ENCODE measurements around the gene MYO15B. TPM values are rescaled to one million over a fixed set of nuclear protein-coding genes. Genes with fewer than 3 reads are reported as not detected.

MYO15B gene
- total and polyA plus RNA-seq, 2 donors (not counting 1 experiment from before 2014, with no cell fraction given): 452 to 1,019 TPM

GRCh38 chr17:75572713-75573539 lies 14.7 kb upstream of the MYO15B start:
- Histone ChIP-seq H3K79me2 (ENCODE audit: control insufficient read depth, insufficient read depth, low read length) (no peaks in the 10 kb centered on the region), H3K27ac (ENCODE audit: low read length in 2 of 2) (no peak overlapping the region), H3K4me1 (ENCODE audit: control insufficient read depth in 2 of 2, insufficient read depth in 2 of 2, low read length in 2 of 2) (peaks cover 15 to 18% of the 10 kb centered on the region in 2 donors), H3K4me2 (replicated peaks; ENCODE audit: low read depth, low read length, poor library complexity, severe bottlenecking) (no peak overlapping the region), H3K4me3 (ENCODE audit: control extremely low read depth in 1 of 5, extremely low read depth in 1 of 5, insufficient read depth in 1 of 5, low read depth in 2 of 5, low read length in 4 of 5) (no peak overlapping the region), H3K36me3 (replicated peaks in 1 of 2; ENCODE audit: control extremely low read depth in 1 of 2, control insufficient read depth in 1 of 2, extremely low read depth in 1 of 2, insufficient read depth in 2 of 2, low read length in 1 of 2) (peaks cover 0 to 3% of the 10 kb centered on the region in 2 experiments), H3K9ac (ENCODE audit: low read length) (no peak overlapping the region), H3K27me3 (replicated peaks in 1 of 4; ENCODE audit: control extremely low read depth in 1 of 4, control insufficient read depth in 3 of 4, insufficient read depth in 4 of 4, low read length in 3 of 4) (no peaks in the 10 kb centered on the region), H4K20me1 (ENCODE audit: control insufficient read depth, insufficient read depth, low read length, poor library complexity, severe bottlenecking) (no peaks in the 10 kb centered on the region), H3K9me3 (ENCODE audit: control extremely low read depth in 1 of 3, control insufficient read depth in 2 of 3, insufficient read depth in 1 of 3, low read length in 2 of 3) (no peaks in the 10 kb centered on the region), H2AFZ (ENCODE audit: insufficient read depth, low read depth, low read length, poor library complexity, severe bottlenecking) (no peak overlapping the region)
- no peak overlapping the region for H3K4me3 Mint-ChIP-seq
- TF ChIP-seq CTCF (IDR thresholded peaks at IDR 0.05): no peak
- no peaks in the 10 kb centered on the region for H3K27me3 Mint-ChIP-seq
- ChIA-PET POLR2A (interaction anchor here (0.7 kb wide), 2 partner anchors 283 to 918 kb away, joined by 3 read pairs; no protein-coding TSS in a partner anchor), CTCF (no interaction called here)
- peaks cover 16% of the 10 kb centered on the region for H3K4me1 Mint-ChIP-seq
- intact Hi-C loops (cut with micrococcal nuclease): no loop called here
- DNase-seq: no peak
- no peak overlapping the region for H3K27ac Mint-ChIP-seq
- 99% methylated on average over 37 of the region's 39 CpGs for whole genome bisulfite sequencing (ENCODE audit: insufficient coverage)
- no peak for ATAC-seq (ENCODE audit: low read depth)
- no peaks in the 10 kb centered on the region for H3K9me3 Mint-ChIP-seq (ENCODE audit: insufficient read depth)

GRCh38 chr17:75573540-75573957 lies 14.1 kb upstream of the MYO15B start:
- Histone ChIP-seq H3K27me3 (replicated peaks in 1 of 4; ENCODE audit: control extremely low read depth in 1 of 4, control insufficient read depth in 3 of 4, insufficient read depth in 4 of 4, low read length in 3 of 4) (no peaks in the 10 kb centered on the region), H3K4me1 (ENCODE audit: control insufficient read depth in 2 of 2, insufficient read depth in 2 of 2, low read length in 2 of 2) (peaks cover 15 to 18% of the 10 kb centered on the region in 2 donors), H2AFZ (ENCODE audit: insufficient read depth, low read depth, low read length, poor library complexity, severe bottlenecking) (no peak overlapping the region), H3K79me2 (ENCODE audit: control insufficient read depth, insufficient read depth, low read length) (no peaks in the 10 kb centered on the region), H3K4me3 (ENCODE audit: control extremely low read depth in 1 of 5, extremely low read depth in 1 of 5, insufficient read depth in 1 of 5, low read depth in 2 of 5, low read length in 4 of 5) (no peak overlapping the region), H4K20me1 (ENCODE audit: control insufficient read depth, insufficient read depth, low read length, poor library complexity, severe bottlenecking) (no peaks in the 10 kb centered on the region), H3K9me3 (ENCODE audit: control extremely low read depth in 1 of 3, control insufficient read depth in 2 of 3, insufficient read depth in 1 of 3, low read length in 2 of 3) (no peaks in the 10 kb centered on the region), H3K4me2 (replicated peaks; ENCODE audit: low read depth, low read length, poor library complexity, severe bottlenecking) (no peak overlapping the region), H3K9ac (ENCODE audit: low read length) (no peak overlapping the region), H3K36me3 (replicated peaks in 1 of 2; ENCODE audit: control extremely low read depth in 1 of 2, control insufficient read depth in 1 of 2, extremely low read depth in 1 of 2, insufficient read depth in 2 of 2, low read length in 1 of 2) (peaks cover 0 to 3% of the 10 kb centered on the region in 2 experiments), H3K27ac (ENCODE audit: low read length in 2 of 2) (no peak overlapping the region)
- no peak overlapping the region for H3K27ac Mint-ChIP-seq
- intact Hi-C loops (cut with micrococcal nuclease): no loop called here
- DNase-seq: no peak
- POLR2A ChIA-PET: no interaction called here
- CTCF ChIA-PET: no interaction called here
- over 99% methylated on average over 16 of the region's 16 CpGs for WGBS (ENCODE audit: insufficient coverage)
- TF ChIP-seq EZH2 (IDR thresholded peaks at IDR 0.05; ENCODE audit: borderline replicate concordance, insufficient read depth, low read depth, low read length, poor library complexity, severe bottlenecking) (no peak), CTCF (IDR thresholded peaks at IDR 0.05) (no peak)
- H3K27me3 Mint-ChIP-seq: no peaks in the 10 kb centered on the region
- ATAC-seq (ENCODE audit: low read depth): no peak
- H3K4me1 Mint-ChIP-seq: peaks cover 14% of the 10 kb centered on the region
- no peak overlapping the region for H3K4me3 Mint-ChIP-seq
- no peaks in the 10 kb centered on the region for H3K9me3 Mint-ChIP-seq (ENCODE audit: insufficient read depth)
